Lung microvascular endothelial cell (primary cell): ENCODE data around the gene FOCAD. TPM values are rescaled to one million over a fixed set of nuclear protein-coding genes. Genes with fewer than 3 reads are reported as not detected.

Experiments used
- DNase-seq, 2 donors: peaks; one replicate each; pipeline versions ENCODE4 v3.0.0 to v3.0.0-alpha.2; 2010; ENCODE audit warnings: low read depth in 2 of 2
- total RNA-seq: library from RNA; depleted of rRNA; stranded (reverse); fragments of >200 nt; gene quantifications from 2 replicates; pipeline ENCODE4 v1.2.1, GENCODE V29; 2014

The FOCAD gene
- total RNA-seq, 1 donor from 2014 or later = 102 TPM

GRCh38 chr9:21002040-21002439, 318.0 kb downstream of the FOCAD start:
- DNase-seq = peak in 1 of 2 donors; percentile 9

- DNase-seq = peak; percentile 14 to 35
Observed at GRCh38 chr9:21015129-21015815, 331.2 kb downstream of the FOCAD start.

- no peak for DNase-seq
Observed at GRCh38 chr9:21015995-21016394, 331.9 kb downstream of the FOCAD start.

GRCh38 chr9:21016701-21017491, 332.8 kb downstream of the FOCAD start:
- DNase-seq = no peak

GRCh38 chr9:21018177-21018576, 334.1 kb downstream of the FOCAD start:
- no peak for DNase-seq

GRCh38 chr9:21023861-21024260, 339.8 kb downstream of the FOCAD start:
- DNase-seq = no peak

- no peak for DNase-seq
Observed at GRCh38 chr9:21027295-21027694, 343.2 kb downstream of the FOCAD start.

GRCh38 chr9:21028466-21028865, 344.4 kb downstream of the FOCAD start:
- no peak for DNase-seq

- DNase-seq = no peak
Observed at GRCh38 chr9:21029661-21030060, 345.6 kb downstream of the FOCAD start.

- peak in 1 of 2 donors; percentile 69 for DNase-seq
Observed at GRCh38 chr9:21030389-21031035, 346.5 kb downstream of the FOCAD start.

- DNase-seq = peak in 1 of 2 donors; percentile 20
Observed at GRCh38 chr9:21031091-21031807, 347.2 kb downstream of the FOCAD start, which contains the start of gene HACD4. Gene HACD4, minus strand, starts transcription at chr9:21031640. Its CDS starts 50 bp downstream, at chr9:21031590.

- no peak for DNase-seq
Observed at GRCh38 chr9:21031808-21032183, 347.7 kb downstream of the FOCAD start.

- DNase-seq = no peak
Observed at GRCh38 chr9:21037278-21037677, 353.2 kb downstream of the FOCAD start.

- no peak for DNase-seq
Observed at GRCh38 chr9:21039302-21039701, 355.2 kb downstream of the FOCAD start.

- DNase-seq = no peak
Observed at GRCh38 chr9:21042466-21042865, 358.4 kb downstream of the FOCAD start.

GRCh38 chr9:21043841-21044240, 359.8 kb downstream of the FOCAD start:
- no peak for DNase-seq

Other genes starting within 250 kb of the FOCAD start
- gene MLLT3, start 61.8 kb upstream of the FOCAD start, total RNA-seq = 3.8 and 4.1 TPM in 2 replicates